Activated naive CD4-positive, alpha-beta T cell treated with Interleukin-2 at 50 U/mL for 16 hours (primary cell): ENCODE measurements around the gene OR1M1.
A peak's percentile ranks its signal among the peaks of the same experiment; 100 is the strongest.

Source experiments
- DNase-seq: peaks from one replicate; pipeline ENCODE4 v3.0.0-alpha.2; 2020

OR1M1 gene

DNA sequence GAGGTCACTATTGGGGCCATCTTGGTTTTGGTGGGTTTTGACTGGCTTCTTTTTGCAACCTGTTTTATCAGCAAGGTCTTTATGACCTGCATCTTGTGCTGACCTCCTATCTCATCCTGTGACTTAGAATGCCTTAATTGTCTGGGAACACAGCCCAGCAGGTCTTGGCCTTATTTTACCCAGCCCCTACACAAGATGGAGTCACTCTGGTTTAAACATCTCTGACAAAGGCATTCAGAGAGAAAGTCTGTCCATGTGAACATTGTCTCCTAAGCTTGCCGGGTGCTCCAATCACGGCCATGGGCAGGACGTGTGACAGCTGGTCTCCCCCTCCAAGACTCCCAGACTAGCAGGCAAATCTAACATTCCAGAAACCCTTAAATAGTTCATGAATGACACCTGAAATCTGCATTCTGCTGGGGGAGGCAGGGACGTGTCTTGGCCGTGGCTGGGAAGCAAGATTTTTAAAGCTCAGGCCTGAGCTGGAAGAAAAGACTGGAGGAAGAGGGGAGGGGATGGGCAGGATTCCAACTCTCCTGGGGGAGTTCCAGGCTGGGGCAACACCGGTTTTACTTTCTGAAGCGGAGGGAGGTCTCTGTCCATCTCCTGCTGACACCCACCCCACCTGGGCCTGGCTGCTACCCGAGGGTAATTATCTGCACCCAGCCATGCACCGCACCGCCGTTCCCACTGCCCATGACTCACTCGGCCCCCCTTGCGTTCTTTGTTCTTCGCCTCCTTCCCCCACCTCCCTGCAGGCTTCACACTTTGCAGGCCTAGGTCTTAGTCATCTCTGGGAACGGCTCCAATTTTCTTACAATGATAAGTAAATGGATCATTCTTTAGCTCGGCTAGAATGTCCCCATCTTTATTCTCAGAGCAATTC is 11.6 kb upstream of the OR1M1 start:
- no peak for DNase-seq

DNA sequence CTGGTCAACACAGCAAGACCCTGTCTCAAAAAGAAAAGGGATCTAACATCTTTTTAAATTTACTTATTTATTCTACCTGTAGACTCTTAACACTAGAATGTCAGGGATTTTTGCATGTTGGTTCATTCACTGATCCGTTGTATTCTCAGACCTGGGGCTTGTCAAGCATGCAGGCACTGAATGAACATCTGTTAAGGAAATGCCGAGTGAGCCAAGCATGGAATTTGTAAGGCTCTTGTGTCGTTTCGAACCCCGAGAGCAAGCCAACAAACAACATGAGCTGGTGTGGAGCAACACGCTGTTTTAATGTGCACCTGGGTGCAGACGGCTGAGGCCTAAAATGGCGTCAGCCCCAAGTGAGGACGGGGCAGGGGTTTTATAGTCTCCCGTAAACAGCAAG is 10.0 kb upstream of the OR1M1 start:
- DNase-seq: no peak

DNA sequence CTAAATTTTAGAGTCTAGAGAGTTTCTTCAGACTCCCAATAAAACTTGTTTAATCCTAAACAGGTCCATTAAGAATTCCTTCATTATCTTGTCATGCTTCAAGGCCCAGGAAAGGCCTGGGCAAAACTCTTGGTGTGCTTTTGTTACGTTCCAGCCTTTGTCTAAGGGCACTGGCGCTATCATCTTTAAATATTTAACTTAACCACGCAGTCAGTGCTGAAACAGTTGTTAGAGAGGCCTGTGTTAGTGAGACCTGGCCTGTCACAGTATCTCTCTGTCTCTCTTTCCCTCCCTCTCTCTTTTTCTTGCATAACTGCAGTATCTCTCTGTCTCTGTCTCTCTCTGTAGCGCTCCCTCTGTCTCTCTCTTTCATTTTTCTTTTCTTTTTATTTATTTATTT is 8.2 kb upstream of the OR1M1 start:
- DNase-seq: no peak

DNA sequence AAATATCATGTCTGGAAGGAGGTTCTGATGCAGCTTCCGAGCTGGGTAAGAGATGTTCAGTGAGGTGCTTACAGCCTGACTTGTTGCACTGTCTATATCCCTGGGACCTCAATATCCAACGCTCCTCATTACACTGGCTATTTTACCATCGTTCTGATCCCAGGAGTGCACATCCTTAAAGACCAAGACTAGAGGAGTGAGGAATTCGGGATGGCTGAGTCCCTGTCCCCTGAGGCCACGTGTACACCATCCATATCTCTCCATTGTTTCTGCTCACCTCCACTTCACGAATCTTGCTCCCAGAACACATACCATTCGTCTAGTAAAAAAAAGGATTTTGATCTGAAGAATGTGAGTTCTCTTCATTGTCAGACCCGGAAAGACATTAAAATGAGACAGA is 20.5 kb downstream of the OR1M1 start, which contains the start of gene OR7G2:
Gene OR7G2, minus strand, starts transcription at position 101 of the 400 bp plus-strand sequence. CDS start 4,232 bp downstream, outside the sequence.
- no peak for DNase-seq

DNA sequence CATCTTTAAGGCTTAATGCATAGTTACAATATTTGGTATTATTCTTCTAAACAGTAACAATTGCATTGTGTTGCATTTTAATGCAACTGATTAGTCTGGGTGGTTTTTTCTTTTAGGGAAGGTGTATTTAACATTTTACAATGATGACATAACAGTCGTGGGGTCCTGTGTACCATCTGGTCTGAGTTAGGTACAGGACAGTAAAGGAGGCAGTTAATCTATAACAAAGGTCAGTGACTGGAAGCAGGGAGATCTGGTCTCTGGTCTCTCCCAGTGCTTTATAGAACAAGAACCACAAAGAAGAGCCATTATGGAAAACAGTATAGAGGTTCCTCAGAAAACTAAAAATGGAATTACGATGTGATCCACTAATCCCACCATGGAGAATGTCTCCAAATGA is 23.1 kb downstream of the OR1M1 start:
- no peak for DNase-seq

DNA sequence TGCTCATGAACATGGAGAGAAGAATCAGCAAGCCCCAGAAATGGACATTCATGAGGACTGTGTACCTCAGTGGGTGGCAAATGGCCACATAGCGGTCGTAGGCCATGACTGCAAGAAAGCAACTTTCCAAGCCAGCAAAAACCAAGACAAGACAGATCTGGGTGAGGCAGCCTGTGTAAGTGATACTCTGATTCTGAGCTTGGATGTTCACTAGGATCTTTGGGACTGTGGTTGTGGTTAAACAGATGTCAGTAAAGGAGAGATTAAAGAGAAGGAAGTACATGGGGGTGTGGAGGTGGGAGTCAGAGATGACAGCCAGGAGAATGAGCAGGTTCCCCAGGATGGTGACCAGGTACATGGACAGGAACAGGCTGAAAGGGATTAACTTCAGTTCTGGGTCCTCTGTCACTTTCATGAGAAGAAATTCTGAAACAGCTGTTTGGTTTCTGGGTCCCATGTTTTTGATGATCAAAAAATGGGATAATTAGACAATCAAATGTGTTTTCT is 28.5 kb downstream of the OR1M1 start, which contains the start of gene OR7G1:
Gene OR7G1, minus strand, starts transcription at position 457 of the 507 bp plus-strand sequence. Its CDS starts 0 bp downstream, at position 457.
- DNase-seq: no peak

DNA sequence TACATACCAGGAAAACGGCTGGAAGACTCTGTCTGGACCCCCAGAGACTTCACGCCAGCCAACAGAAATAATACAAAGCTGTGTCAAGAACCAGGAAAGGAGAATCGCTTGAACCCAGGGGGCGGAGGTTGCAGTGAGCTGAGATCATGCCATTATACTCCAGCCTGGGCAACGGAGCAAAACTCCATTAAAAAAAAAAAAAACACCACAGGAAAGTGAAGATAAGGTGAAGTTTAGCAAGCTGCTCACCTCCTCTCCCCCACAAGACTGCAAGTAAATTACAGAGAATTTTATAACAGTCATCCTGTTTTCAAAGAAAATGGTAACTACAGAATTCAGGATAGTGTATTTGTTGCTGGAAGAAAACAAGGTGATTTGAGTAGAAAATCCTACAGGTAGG is 29.7 kb downstream of the OR1M1 start:
- no peak for DNase-seq

DNA sequence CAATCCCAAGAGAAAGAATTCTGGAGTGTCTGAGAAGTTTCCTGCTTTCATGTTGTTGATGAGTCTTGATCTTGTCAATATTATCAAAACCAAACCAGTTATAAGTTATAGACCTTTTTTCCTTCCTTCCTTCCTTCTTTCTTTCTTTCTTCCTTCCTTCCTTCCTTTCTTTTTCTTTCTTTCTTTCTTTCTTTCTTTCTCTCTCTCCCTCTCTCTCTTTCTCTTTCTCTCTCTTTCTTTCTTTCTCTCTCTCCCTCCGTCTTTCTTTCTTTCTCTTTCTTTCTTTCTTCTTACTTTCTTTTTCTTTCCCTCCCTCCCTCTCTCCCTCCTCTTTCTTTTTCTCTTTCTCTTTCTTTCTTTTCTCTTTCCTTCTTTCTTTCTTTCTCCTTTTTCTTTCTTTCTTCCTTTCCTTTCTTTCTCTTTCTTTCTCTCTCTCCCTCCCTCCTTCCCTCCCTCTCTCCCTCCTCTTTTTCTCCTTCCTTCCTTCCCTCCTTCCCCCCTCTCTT is 40.1 kb downstream of the OR1M1 start, which contains the start of gene OR7G3:
Gene OR7G3, minus strand, starts transcription at position 51 of the 506 bp plus-strand sequence. Its CDS starts 0 bp downstream, at position 51.
- no peak for DNase-seq

DNA sequence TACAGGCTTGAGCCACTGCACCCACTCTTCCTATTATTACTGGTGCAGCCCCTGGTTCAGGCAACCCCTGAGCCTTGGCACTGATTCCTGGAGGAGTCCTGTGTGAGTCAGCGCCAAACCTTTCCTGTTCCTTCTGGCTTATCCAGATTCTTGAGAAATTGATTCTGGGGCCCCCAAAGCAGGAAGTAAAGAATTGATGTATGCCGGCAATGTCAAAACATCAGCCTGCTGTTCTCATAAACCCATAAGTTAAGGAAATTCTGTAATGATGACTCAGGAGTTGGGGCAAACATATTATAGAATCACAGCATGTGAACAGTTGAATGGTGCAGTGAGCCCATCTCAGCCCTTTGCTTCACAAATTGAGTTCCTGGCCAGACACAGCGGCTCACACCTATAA is 41.3 kb downstream of the OR1M1 start:
- no peak for DNase-seq

DNA sequence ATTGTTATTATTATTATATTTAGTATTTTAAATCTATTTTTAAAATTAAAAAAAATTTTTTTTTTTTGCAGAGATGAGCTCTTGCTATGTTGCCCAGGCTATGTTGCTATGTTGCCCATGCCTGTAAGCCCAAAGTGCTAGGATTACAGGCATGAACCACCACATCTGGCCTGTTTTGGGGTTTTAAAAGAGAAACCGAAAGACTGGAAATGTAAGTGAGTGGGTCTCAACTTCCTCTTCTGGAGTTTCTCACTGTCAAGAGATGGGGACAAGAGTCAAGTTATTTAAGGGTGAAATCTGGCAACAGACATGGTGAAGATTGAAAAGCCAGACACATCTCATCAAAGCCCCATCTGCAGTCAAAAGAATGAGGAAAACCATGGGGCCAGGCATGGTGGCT is 44.1 kb downstream of the OR1M1 start:
- no peak for DNase-seq

DNA sequence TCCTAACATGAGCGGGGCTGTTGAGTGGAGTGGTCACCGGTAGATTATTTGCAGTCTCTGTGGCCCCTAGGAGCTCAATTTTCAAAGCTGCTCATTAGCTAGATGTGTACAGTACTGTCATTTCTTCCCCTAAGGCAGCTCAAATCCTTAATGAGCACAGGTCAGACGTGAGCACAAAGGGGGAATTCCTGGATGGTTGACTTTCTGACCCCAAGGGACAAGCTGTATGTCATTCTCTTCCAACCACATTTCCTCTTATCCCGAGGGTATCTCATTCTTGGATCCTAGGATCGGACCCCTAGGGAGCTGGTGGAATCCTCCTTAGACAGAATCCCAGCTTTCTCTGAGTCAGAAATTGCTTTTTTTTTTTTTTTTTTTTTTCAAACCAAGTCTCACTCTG is 45.6 kb downstream of the OR1M1 start:
- DNase-seq: no peak

DNA sequence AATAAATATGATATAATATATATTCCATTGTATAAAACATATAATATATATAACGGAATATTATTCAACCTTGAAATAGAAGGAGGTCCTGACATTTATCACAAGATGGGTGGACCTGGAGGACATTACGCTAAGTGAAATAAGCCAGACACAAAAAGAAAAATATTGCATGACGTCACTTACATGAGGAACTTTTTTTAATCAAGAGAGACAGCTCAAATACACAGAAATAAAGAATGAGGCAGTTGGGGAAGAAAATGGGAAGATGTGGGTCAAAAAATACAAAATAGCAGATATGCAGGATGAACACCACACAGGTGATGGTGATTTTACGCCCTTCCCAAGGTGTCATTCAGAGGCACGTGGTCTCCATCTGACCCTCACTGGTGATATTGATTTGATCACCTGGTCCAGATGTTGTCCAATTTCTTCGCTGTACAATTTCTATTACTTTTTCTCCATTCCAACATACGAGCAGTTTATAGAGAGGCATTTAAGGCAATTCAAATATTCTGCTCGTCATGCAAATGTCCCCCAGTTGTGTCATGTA is 52.8 kb downstream of the OR1M1 start:
- no peak for DNase-seq

DNA sequence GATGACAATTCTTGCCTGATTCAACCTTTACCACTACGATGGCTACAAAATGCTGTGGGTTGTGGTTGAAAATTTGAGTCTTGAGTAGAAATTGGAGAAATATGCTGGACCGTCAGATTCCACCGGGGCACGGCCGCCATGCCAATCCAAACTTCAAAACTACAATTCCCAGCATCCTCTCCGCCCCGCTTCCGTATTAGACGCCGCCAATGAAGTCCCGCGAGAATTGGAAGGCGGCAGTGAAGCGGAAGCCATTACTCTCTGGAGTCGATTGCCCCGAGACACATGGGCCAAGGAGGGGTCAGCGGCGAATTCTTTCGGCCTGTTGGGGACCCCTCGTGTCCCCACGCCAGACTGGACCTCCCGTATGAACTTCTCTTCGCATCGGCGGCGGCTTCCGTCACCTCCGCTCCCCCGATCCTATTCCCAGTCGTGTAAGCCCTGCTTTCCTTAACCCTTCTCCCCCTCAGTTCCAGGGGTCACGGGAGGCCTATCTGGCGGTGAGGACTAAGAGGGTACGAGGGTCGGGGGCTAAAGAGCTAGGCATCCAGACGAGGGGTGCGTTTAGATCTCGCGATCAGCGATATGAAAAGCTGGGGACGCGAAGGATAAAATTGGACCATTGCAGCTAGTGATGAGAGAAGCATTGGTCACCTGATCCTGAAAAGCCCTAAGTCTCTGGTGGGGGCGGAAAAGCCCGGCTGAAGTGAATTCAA is 53.5 kb downstream of the OR1M1 start, which contains the start of gene ZNF317:
Gene ZNF317, plus strand, starts transcription at position 239 of the 716 bp plus-strand sequence. CDS start 15,620 bp downstream, outside the sequence.
- DNase-seq: peak; percentile 90

DNA sequence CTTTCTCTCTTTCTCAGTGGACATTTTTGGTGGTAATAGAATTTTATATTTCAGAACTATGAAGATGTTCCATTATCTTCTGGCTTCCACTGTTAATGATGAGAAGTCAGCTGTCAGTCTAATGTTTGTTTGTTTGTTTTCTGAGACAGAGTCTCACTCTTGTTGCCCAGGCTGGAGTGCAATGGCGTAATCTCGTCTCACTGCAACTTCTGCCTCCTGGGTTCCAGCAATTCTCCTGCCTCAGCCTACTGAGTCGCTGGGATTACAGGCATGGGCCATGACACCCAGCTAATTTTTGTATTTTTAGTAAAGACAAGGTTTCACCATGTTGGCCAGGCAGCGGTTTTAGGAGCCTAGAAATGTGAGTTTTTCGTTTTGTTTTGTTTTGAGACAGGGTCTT is 58.1 kb downstream of the OR1M1 start:
- no peak for DNase-seq
